Upper lobe of left lung (tissue), 6 donors: ENCODE results near the gene CAPRIN1. TPM values are rescaled to one million over a fixed set of nuclear protein-coding genes. Genes with fewer than 3 reads are reported as not detected.

Experiments
- ATAC-seq, 2 donors: fragments of 200-7000 bp; cut with Tn5 transposase; one replicate each; pipeline ENCODE4 v1.9.1; 2022; ENCODE audit warnings: mild to moderate bottlenecking in 2 of 2, moderate library complexity in 2 of 2; ENCODE audit not compliant: low FRiP score in 2 of 2
- DNase-seq, 2 donors: peaks; one replicate each; pipeline ENCODE4 v3.0.0-alpha.2; 2019 to 2020
- H3K27ac ChIP-seq, 4 donors: fragments of 200-600 bp; sonication (generic); one replicate each; pipeline ENCODE4 v1.5.1; 2016 to 2019
- H3K27me3 ChIP-seq, 4 donors: fragments of 200-600 bp; sonication (generic); one replicate each; pipeline ENCODE4 v1.5.1; 2017 to 2019
- H3K36me3 ChIP-seq, 4 donors: fragments of 200-600 bp; sonication (generic); one replicate each; pipeline ENCODE4 v1.5.1; 2016 to 2019
- H3K4me1 ChIP-seq, 4 donors: fragments of 200-600 bp; sonication (generic); one replicate each; pipeline ENCODE4 v1.5.1; 2018 to 2019
- H3K4me3 ChIP-seq, 4 donors: fragments of 200-600 bp; sonication (generic); one replicate each; pipeline ENCODE4 v1.5.1; 2017 to 2019; ENCODE audit warnings: mild to moderate bottlenecking in 2 of 4, moderate library complexity in 1 of 4
- H3K9me3 ChIP-seq, 4 donors: fragments of 200-600 bp; sonication (generic); one replicate each; pipeline ENCODE4 v1.5.1; 2018 to 2019
- CTCF ChIP-seq, 6 experiments: fragments of 450-650 bp in 4 of 6; fragments of 200-600 bp in 2 of 6; sonication (generic) in 2 of 6; IDR thresholded peaks; one replicate each; pipeline ENCODE4 v1.5.1; 2016 to 2019; ENCODE audit warnings: antibody characterized with exemption in 6 of 6
- EP300 ChIP-seq, 4 donors: sonication (generic); formaldehyde crosslinking; IDR thresholded peaks; one replicate each; pipeline ENCODE4 v1.5.1; 2017; ENCODE audit warnings: antibody characterized with exemption in 4 of 4, control low read depth in 2 of 4
- POLR2A ChIP-seq, 4 donors: fragments of 450-650 bp; IDR thresholded peaks; one replicate each; pipeline ENCODE4 v1.5.1; 2016 to 2017; ENCODE audit warnings: antibody characterized with exemption in 4 of 4, mild to moderate bottlenecking in 2 of 4
- POLR2AphosphoS5 ChIP-seq, 2 donors: sonication (generic); formaldehyde crosslinking; IDR thresholded peaks; one replicate each; pipeline ENCODE4 v1.5.1; 2017; ENCODE audit warnings: antibody characterized with exemption in 2 of 2
- WGBS, 2 donors: methylation state at CpG; one replicate each; pipeline ENCODE4 v1.1.5; 2017 to 2018; 5-methylcytosine and 5-hydroxymethylcytosine counted together
- total RNA-seq, 6 donors: library from RNA; depleted of rRNA in 4 of 6; stranded (reverse); fragments of >200 nt in 4 of 6; gene quantifications; one replicate each; pipeline versions ENCODE4 v1.1.0 to v1.2.1, GENCODE V29; 2016 to 2021
- donor health status: DM: no; HTN: no; CAD: no; lungs with moderate emphysema.
- donor health status: DM: no; HTN: yes; CAD: no; lungs with severe emphysema.

CAPRIN1 gene
- 100 to 1,000 TPM; 144 to 265 (median 153) TPM for total RNA-seq

GRCh38 chr11:34051349-34052035 lies at the start of gene CAPRIN1:
Gene CAPRIN1 (plus strand): TSS chr11:34051731. CDS start chr11:34052421, 690 bp downstream.
- H3K4me1 ChIP-seq: peaks cover 30 to 40% (median 36%) of the 10 kb centered on the region in 4 donors
- peak within 1 kb of the TSS; percentile 90 to 99 (median 98) for H3K27ac ChIP-seq
- peaks cover 0 to 10% (median 3%) of the 10 kb centered on the region in 4 donors for H3K36me3 ChIP-seq
- H3K27me3 ChIP-seq: no peaks in the 10 kb centered on the region
- TF ChIP-seq CTCF (IDR thresholded peaks at IDR 0.05) (peak in 2 of 6 experiments; percentile 18 to 29), POLR2A (IDR thresholded peaks at IDR 0.05) (peak in 3 of 4 donors; percentile 67 to 85 (median 85)), EP300 (IDR thresholded peaks at IDR 0.05) (no peak), POLR2AphosphoS5 (IDR thresholded peaks at IDR 0.05) (peak; percentile 80 to 83)
- peak within 1 kb of the TSS; percentile 94 to 100 (median 98) for H3K4me3 ChIP-seq
- no peaks in the 10 kb centered on the region for H3K9me3 ChIP-seq
- ATAC-seq (peak; percentile 94 to 96), DNase-seq (peak; percentile 89 to 96)
- 0% methylated on average over 17 to 21 of the region's 64 CpGs for WGBS, 2 donors

GRCh38 chr11:34002420-34002819 lies 49.1 kb upstream of the CAPRIN1 start:
- no peaks in the 10 kb centered on the region for H3K27me3 ChIP-seq
- DNase-seq (peak in 1 of 2 donors; percentile 35), ATAC-seq (no peak)
- H3K4me1 ChIP-seq: peaks cover 0 to under 1% (median under 1%) of the 10 kb centered on the region in 4 donors
- no peaks in the 10 kb centered on the region for H3K36me3 ChIP-seq
- 58 to 60% methylated on average over 4 of the region's 4 CpGs for WGBS, 2 donors
- no peak overlapping the region for H3K4me3 ChIP-seq
- H3K27ac ChIP-seq: no peak overlapping the region
- no peaks in the 10 kb centered on the region for H3K9me3 ChIP-seq
- TF ChIP-seq EP300 (IDR thresholded peaks at IDR 0.05): no peak

GRCh38 chr11:34004236-34004635 lies 47.3 kb upstream of the CAPRIN1 start:
- TF ChIP-seq POLR2AphosphoS5 (IDR thresholded peaks at IDR 0.05) (no peak), POLR2A (IDR thresholded peaks at IDR 0.05) (no peak), EP300 (IDR thresholded peaks at IDR 0.05) (no peak), CTCF (IDR thresholded peaks at IDR 0.05) (no peak)
- DNase-seq: no peak
- 82 to 90% methylated on average over 3 of the region's 3 CpGs for WGBS, 2 donors

GRCh38 chr11:34006876-34007275 lies 44.7 kb upstream of the CAPRIN1 start:
- Histone ChIP-seq H3K27ac (no peak overlapping the region), H3K4me1 (no peaks in the 10 kb centered on the region), H3K27me3 (no peaks in the 10 kb centered on the region), H3K36me3 (no peaks in the 10 kb centered on the region), H3K9me3 (no peaks in the 10 kb centered on the region), H3K4me3 (no peak overlapping the region)
- ATAC-seq (no peak), DNase-seq (no peak)
- WGBS, 2 donors: 34 to 43% methylated on average over 2 of the region's 2 CpGs
- TF ChIP-seq POLR2A (IDR thresholded peaks at IDR 0.05): no peak
- no peak for TF ChIP-seq EP300 (IDR thresholded peaks at IDR 0.05)
- no peak for TF ChIP-seq POLR2AphosphoS5 (IDR thresholded peaks at IDR 0.05)
- TF ChIP-seq CTCF (IDR thresholded peaks at IDR 0.05): no peak

More at GRCh38 chr11:34004236-34004635, 47.3 kb upstream of the CAPRIN1 start:
- ATAC-seq: no peak
- Histone ChIP-seq H3K27ac (no peak overlapping the region), H3K9me3 (no peaks in the 10 kb centered on the region), H3K4me3 (no peak overlapping the region), H3K36me3 (no peaks in the 10 kb centered on the region), H3K27me3 (no peaks in the 10 kb centered on the region), H3K4me1 (no peaks in the 10 kb centered on the region)

GRCh38 chr11:34012734-34013133 lies 38.8 kb upstream of the CAPRIN1 start:
- no peaks in the 10 kb centered on the region for H3K4me1 ChIP-seq
- no peak for DNase-seq
- H3K4me3 ChIP-seq: no peak overlapping the region
- no peaks in the 10 kb centered on the region for H3K27me3 ChIP-seq
- TF ChIP-seq EP300 (IDR thresholded peaks at IDR 0.05): no peak
- TF ChIP-seq POLR2A (IDR thresholded peaks at IDR 0.05): no peak
- no peak for TF ChIP-seq CTCF (IDR thresholded peaks at IDR 0.05)
- no peak for TF ChIP-seq POLR2AphosphoS5 (IDR thresholded peaks at IDR 0.05)
- H3K9me3 ChIP-seq: no peaks in the 10 kb centered on the region
- H3K27ac ChIP-seq: no peak overlapping the region
- ATAC-seq: no peak
- WGBS, 2 donors: 88 to 100% methylated on average over 1 of the region's 1 CpG
- H3K36me3 ChIP-seq: no peaks in the 10 kb centered on the region
